ENCODE measurements around the gene PLPPR3. TPM values are rescaled to one million over a fixed set of nuclear protein-coding genes. Genes with fewer than 3 reads are reported as not detected.

Gene PLPPR3
- total and polyA plus RNA-seq, 9 of the 15 experiments (the other 6 are each of a cell fraction or from before 2014, with no cell fraction given) = 0.01 to 48.2 (median 8.6) TPM

DNA sequence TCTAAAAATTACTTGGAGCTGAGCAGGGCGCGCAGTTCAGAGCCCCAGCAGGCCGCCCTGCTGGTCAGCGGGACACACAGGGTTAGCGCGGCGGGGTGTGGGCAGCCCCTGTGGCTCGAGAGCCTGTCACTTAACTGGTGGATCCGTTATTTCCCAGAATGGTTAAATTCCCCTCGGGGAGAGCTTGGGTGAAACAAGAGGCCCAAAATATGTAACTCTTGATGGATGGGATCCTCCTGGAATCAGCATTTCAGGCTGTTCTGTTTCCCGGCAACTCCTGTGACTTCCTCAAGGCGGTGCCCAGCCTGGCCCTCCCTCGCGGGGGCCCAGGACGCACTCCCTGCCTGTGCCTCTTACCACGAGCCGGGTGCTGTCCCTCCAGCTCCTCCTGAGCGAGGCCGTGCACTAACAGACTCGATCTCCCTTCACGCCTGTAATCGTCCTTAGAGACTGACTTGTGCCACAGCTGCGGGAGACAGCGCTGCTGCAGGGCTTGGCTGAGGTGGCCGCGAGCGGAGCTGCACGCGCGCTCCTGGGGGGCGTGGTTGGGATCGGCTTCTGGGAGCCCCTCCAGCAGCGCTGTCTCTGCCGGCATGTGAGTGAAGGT, 14.8 kb downstream of the PLPPR3 start:
- TF ChIP-seq, protein P1, sequence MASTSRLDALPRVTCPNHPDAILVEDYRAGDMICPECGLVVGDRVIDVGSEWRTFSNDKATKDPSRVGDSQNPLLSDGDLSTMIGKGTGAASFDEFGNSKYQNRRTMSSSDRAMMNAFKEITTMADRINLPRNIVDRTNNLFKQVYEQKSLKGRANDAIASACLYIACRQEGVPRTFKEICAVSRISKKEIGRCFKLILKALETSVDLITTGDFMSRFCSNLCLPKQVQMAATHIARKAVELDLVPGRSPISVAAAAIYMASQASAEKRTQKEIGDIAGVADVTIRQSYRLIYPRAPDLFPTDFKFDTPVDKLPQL (IDR thresholded peaks at IDR 0.05; ENCODE audit: extremely low read depth, insufficient read length) = no peak
- TF ChIP-seq POLR2G (IDR thresholded peaks at IDR 0.05; ENCODE audit: low read depth, low read length) = peak; percentile 73
- 0 out of 2 replicates have a peak, but pooled peaks have one; percentile 7 for TF ChIP-seq SUPT5H (IDR thresholded peaks at IDR 0.05)
- no peak for TF ChIP-seq ZKSCAN3 (CRISPR knock-in tag; IDR thresholded peaks at IDR 0.05)
- TF ChIP-seq FIP1L1 (IDR thresholded peaks at IDR 0.05; ENCODE audit: low read depth, low read length, poor library complexity, severe bottlenecking) = peak; percentile 32
- peak; percentile 4; the same call in 1 of the 2 replicates for TF ChIP-seq POLR2A (conservative IDR thresholded peaks at IDR 0.05)
- TF ChIP-seq, protein P2, sequence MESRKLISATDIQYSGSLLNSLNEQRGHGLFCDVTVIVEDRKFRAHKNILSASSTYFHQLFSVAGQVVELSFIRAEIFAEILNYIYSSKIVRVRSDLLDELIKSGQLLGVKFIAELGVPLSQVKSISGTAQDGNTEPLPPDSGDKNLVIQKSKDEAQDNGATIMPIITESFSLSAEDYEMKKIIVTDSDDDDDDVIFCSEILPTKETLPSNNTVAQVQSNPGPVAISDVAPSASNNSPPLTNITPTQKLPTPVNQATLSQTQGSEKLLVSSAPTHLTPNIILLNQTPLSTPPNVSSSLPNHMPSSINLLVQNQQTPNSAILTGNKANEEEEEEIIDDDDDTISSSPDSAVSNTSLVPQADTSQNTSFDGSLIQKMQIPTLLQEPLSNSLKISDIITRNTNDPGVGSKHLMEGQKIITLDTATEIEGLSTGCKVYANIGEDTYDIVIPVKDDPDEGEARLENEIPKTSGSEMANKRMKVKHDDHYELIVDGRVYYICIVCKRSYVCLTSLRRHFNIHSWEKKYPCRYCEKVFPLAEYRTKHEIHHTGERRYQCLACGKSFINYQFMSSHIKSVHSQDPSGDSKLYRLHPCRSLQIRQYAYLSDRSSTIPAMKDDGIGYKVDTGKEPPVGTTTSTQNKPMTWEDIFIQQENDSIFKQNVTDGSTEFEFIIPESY (CRISPR knock-in tag; IDR thresholded peaks at IDR 0.05) = peak; percentile 75
- peak; percentile 71 for TF ChIP-seq RBFOX2 (IDR thresholded peaks at IDR 0.05; ENCODE audit: low read depth, low read length)
- peak; percentile 97 for TF ChIP-seq RBM22 (IDR thresholded peaks at IDR 0.05; ENCODE audit: low read depth, low read length, poor library complexity, severe bottlenecking)

More for the DNA sequence above, 14.8 kb downstream of the PLPPR3 start:
- H3K9ac ChIP-seq (ENCODE audit: insufficient read depth in 1 of 2, low read depth in 2 of 2, low read length in 2 of 2) = no peak overlapping the region
- H3K9me3 ChIP-seq (replicated peaks; ENCODE audit: control insufficient read depth, insufficient read depth, low read depth, low read length) = peaks cover under 1% of the 10 kb centered on the region
- no peaks in the 10 kb centered on the region for H3K27me3 ChIP-seq (ENCODE audit: control insufficient read depth in 2 of 2, insufficient read depth in 2 of 2, low read length in 2 of 2)
- H3K9me1 ChIP-seq (ENCODE audit: control insufficient read depth, insufficient read depth, low read length) = no peaks in the 10 kb centered on the region
- peaks cover 0 to 55% of the 10 kb centered on the region in 2 experiments; a peak in 2 of 5 replicates for H3K4me1 ChIP-seq (replicated peaks in 1 of 2; ENCODE audit: control insufficient read depth in 2 of 2, insufficient read depth in 2 of 2, low read length in 2 of 2)
- H4K20me1 ChIP-seq (replicated peaks; ENCODE audit: control insufficient read depth, insufficient read depth, low read length) = peaks cover 27% of the 10 kb centered on the region
- H3K36me3 ChIP-seq (ENCODE audit: control insufficient read depth, insufficient read depth, low read length) = peaks cover 100% of the 10 kb centered on the region
- no peak for ATAC-seq
- H3K4me3 ChIP-seq = no peak overlapping the region
- ChIA-PET CTCF (ENCODE audit: low intra/inter-chr PET ratio) (no interaction called here), POLR2A (interaction anchor here (0.6 to 1.5 kb wide), 6 partner anchors 9 to 971 kb away, joined by 3 to 5 read pairs (median 4); partner anchors contain the start of gene PTBP1)
- peak in 1 of 4 experiments; percentile 24 for DNase-seq (ENCODE audit: extremely low read depth in 1 of 4, low spot score in 3 of 4)
- no peak overlapping the region for H3K27ac ChIP-seq (ENCODE audit: extremely low read depth, low read depth, low read length)
- WGBS (ENCODE audit: insufficient coverage, low coverage, missing lambda C conversion rate) = 97% methylated on average over 28 of the region's 34 CpGs
- H3K79me2 ChIP-seq (ENCODE audit: control insufficient read depth, insufficient read depth, low read length) = peaks cover 72% of the 10 kb centered on the region
- H3K4me2 ChIP-seq (ENCODE audit: insufficient read depth, low read length) = no peak overlapping the region
- intact Hi-C loops (cut with micrococcal nuclease) (no loop called here), in situ Hi-C loops (cut with MboI) (no loop called here)
- H2AFZ ChIP-seq (ENCODE audit: low read depth, low read length) = no peak overlapping the region
- BruUV-seq (replicated peaks) = no TSS peak
- FAIRE-seq = no peak

Data from K562 (cell line).